ENCODE results near the gene BAIAP2L1. TPM values are rescaled to one million over a fixed set of nuclear protein-coding genes. Genes with fewer than 3 reads are reported as not detected.

Gene BAIAP2L1
- total RNA-seq, 4 donors from 2014 or later, result 1.0 to 4.3 (median 2.1) TPM; not detected in 1

DNA sequence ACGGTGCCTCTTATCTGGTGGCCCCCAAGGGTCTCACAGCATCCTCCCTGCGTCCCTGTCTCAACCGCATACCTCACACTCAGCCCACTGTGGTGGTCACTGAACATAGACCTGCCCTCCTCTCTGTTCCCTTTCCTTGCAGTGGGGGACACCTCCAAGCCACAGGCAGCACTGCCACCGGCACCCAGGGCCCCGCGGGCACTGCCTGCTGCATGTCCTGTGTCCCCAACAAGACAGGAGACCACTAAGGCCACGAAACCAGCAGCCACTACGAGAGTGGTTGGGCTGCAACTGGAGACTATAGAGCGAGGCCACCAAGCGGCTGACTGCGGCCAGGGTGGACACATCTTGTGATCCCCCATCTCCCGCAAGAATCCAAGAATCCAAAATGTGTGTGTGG is 104.1 kb downstream of the BAIAP2L1 start:
- TF ChIP-seq, protein P1, sequence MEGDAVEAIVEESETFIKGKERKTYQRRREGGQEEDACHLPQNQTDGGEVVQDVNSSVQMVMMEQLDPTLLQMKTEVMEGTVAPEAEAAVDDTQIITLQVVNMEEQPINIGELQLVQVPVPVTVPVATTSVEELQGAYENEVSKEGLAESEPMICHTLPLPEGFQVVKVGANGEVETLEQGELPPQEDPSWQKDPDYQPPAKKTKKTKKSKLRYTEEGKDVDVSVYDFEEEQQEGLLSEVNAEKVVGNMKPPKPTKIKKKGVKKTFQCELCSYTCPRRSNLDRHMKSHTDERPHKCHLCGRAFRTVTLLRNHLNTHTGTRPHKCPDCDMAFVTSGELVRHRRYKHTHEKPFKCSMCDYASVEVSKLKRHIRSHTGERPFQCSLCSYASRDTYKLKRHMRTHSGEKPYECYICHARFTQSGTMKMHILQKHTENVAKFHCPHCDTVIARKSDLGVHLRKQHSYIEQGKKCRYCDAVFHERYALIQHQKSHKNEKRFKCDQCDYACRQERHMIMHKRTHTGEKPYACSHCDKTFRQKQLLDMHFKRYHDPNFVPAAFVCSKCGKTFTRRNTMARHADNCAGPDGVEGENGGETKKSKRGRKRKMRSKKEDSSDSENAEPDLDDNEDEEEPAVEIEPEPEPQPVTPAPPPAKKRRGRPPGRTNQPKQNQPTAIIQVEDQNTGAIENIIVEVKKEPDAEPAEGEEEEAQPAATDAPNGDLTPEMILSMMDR (IDR thresholded peaks at IDR 0.05), result no peak
- no peak for TF ChIP-seq POLR2A (IDR thresholded peaks at IDR 0.05)
- Histone ChIP-seq H3K4me3 (no peak overlapping the region), H3K9me3 (no peaks in the 10 kb centered on the region), H3K36me3 (no peaks in the 10 kb centered on the region), H3K4me1 (no peaks in the 10 kb centered on the region), H3K27me3 (no peaks in the 10 kb centered on the region), H3K27ac (no peak overlapping the region)
- intact Hi-C loops (cut with DNase I; ENCODE audit: low total_unique reads), result no loop called here
- DNase-seq, result no peak

DNA sequence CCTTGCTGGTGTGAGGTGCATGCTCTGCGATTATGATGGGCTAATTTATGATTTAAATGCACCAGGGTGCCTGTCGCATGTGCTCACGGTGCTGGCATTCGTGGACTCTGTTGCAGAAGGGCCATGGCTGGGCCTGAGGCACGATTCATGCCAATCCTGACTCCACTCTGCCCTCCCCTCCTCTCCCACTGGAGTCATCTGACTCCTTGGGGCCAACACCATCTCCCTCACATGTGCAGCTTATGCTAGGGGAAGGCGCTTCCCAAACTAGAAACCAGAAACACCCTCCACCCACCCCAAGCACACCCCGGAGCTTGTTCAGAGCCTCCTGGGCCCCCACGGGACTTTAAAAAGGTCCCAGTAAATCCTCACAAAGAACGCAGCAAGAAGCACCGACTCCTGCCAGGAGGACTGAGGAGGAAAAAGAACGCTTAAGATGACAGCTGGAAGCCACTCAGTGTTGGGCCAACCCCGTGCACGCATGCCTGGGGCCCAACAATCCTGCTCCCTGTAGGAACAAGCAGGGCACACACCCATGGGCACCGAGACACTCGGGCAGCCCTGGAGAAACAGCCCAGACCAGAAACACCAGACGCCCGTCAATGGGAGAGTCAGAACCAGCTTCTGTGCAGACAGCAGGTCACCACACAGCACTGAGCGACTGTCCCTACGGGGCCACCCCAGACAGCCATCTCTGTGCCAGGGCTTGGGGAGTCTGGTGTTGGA is 105.3 kb downstream of the BAIAP2L1 start:
- intact Hi-C loops (cut with DNase I; ENCODE audit: low total_unique reads), result no loop called here
- DNase-seq, result no peak
- H3K36me3 ChIP-seq, result no peaks in the 10 kb centered on the region

DNA sequence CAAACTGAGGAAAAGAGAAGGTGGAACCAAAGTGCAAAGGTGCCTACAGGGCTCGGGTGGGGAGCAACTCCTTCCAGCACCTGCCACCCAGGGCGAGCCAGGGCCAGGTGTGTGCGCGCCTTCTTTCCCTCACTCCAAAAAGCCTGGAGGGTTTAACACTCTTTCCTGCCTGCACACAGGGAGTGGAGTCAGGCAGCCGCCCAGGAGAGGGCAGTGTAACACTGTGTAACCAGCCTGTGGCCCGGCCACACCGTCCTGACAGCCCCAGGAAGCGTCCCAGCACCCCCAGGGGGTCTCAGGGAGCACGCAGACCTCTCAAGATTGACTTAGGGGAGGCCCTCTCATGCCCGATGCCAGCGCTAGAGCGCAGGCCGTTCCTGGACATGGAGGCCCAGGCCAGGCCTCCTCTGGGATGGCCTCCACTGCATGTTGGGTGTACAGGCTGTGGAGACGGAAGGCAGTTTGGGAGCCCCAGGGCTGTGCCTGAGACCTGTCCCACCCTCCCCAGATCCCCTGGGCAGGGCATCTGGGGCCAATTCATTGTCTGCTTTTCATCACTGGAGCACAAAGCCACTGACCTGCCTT is 106.0 kb downstream of the BAIAP2L1 start:
- no peak overlapping the region for H3K27ac ChIP-seq
- TF ChIP-seq POLR2A (IDR thresholded peaks at IDR 0.05), result no peak
- TF ChIP-seq, protein P1 (IDR thresholded peaks at IDR 0.05), result peak; percentile 16 to 53 (median 32)
- H3K36me3 ChIP-seq, result no peaks in the 10 kb centered on the region
- H3K27me3 ChIP-seq, result no peaks in the 10 kb centered on the region
- H3K4me1 ChIP-seq, result no peaks in the 10 kb centered on the region
- intact Hi-C loops (cut with DNase I; ENCODE audit: low total_unique reads), result no loop called here
- H3K9me3 ChIP-seq, result no peaks in the 10 kb centered on the region
- no peak for DNase-seq
- H3K4me3 ChIP-seq, result no peak overlapping the region

More for the DNA sequence above, 105.3 kb downstream of the BAIAP2L1 start:
- no peaks in the 10 kb centered on the region for H3K4me1 ChIP-seq
- H3K9me3 ChIP-seq, result no peaks in the 10 kb centered on the region
- H3K4me3 ChIP-seq, result no peak overlapping the region
- H3K27me3 ChIP-seq, result no peaks in the 10 kb centered on the region
- no peak overlapping the region for H3K27ac ChIP-seq
- TF ChIP-seq, protein P1 (IDR thresholded peaks at IDR 0.05), result no peak
- TF ChIP-seq POLR2A (IDR thresholded peaks at IDR 0.05), result no peak

DNA sequence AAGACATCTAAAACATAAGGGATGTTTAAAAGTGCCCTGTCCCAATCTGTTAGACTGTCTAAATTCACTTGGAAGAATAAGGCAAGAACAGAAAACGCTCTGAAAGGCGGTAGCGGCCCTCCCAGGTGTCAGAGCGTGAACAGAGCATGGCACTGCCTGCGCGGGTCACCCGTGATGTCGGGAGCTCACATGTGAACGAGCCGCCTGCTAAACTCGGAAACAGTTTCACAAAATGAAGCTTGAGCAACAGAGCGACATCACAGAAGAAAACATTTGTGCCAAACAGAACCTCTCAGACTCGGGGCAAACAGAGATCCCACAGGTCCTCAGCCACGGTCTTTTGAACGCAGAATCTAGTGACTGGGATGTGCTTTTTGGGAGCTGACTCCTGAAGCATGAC is 106.6 kb downstream of the BAIAP2L1 start:
- H3K27ac ChIP-seq, result no peak overlapping the region
- no peak for TF ChIP-seq POLR2A (IDR thresholded peaks at IDR 0.05)
- TF ChIP-seq, protein P1 (IDR thresholded peaks at IDR 0.05), result no peak
- no peaks in the 10 kb centered on the region for H3K27me3 ChIP-seq
- H3K36me3 ChIP-seq, result no peaks in the 10 kb centered on the region
- H3K4me3 ChIP-seq, result no peak overlapping the region
- H3K9me3 ChIP-seq, result no peaks in the 10 kb centered on the region
- intact Hi-C loops (cut with DNase I; ENCODE audit: low total_unique reads), result no loop called here
- no peak for DNase-seq
- H3K4me1 ChIP-seq, result no peaks in the 10 kb centered on the region

DNA sequence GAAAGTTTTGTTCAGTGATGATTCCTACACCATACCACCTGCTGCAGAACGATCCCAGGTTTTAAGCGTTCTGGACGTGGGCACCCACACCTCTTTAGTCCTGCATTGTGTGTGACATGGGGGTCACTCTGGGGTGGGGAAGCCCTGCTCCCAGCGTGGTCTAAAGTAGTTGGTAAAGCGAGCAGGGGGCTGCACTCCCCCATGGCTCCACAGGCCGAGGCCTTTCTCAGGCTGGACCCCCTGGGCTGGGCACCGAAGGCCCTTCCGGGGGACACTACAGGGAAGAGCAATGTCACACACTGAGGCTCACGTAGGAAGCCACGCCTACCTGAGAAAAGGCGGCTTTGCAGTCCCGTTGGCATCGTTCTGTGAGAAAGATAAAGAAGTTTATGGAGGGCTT is 107.1 kb downstream of the BAIAP2L1 start:
- H3K9me3 ChIP-seq, result no peaks in the 10 kb centered on the region
- H3K27ac ChIP-seq, result no peak overlapping the region
- TF ChIP-seq POLR2A (IDR thresholded peaks at IDR 0.05), result no peak
- TF ChIP-seq, protein P1 (IDR thresholded peaks at IDR 0.05), result no peak
- no peaks in the 10 kb centered on the region for H3K27me3 ChIP-seq
- H3K36me3 ChIP-seq, result no peaks in the 10 kb centered on the region
- no peak overlapping the region for H3K4me3 ChIP-seq
- intact Hi-C loops (cut with DNase I; ENCODE audit: low total_unique reads), result no loop called here
- no peaks in the 10 kb centered on the region for H3K4me1 ChIP-seq
- DNase-seq, result no peak

All from uterus (tissue), 4 donors.